Skeletal muscle satellite cell (primary cell): Measurements from ENCODE around the gene PCDHA6. TPM values are rescaled to one million over a fixed set of nuclear protein-coding genes. Genes with fewer than 3 reads are reported as not detected.
A peak's percentile ranks its signal among the peaks of the same experiment; 100 is the strongest.
"Not testable (repeated sequence)": the region's sequence is repeated elsewhere in the genome, so short reads cannot be mapped to it uniquely, and the experiment has no call there.

Experiments
- H3K27me3 ChIP-seq: 2 replicates; pipeline ENCODE4 v1.7.0; 2013; ENCODE audit warnings: low read length; ENCODE audit not compliant: control insufficient read depth, insufficient read depth
- H3K36me3 ChIP-seq: 2 replicates; pipeline ENCODE4 v1.7.0; 2013; ENCODE audit warnings: mild to moderate bottlenecking, control low read depth, low read length; ENCODE audit not compliant: insufficient read depth
- H3K4me1 ChIP-seq: 2 replicates; pipeline ENCODE4 v1.7.0; 2013; ENCODE audit warnings: low read length; ENCODE audit not compliant: control insufficient read depth, insufficient read depth
- H3K4me2 ChIP-seq: 2 replicates; pipeline ENCODE4 v1.7.0; 2013; ENCODE audit warnings: mild to moderate bottlenecking, low read length
- H3K4me3 ChIP-seq: 2 replicates; pipeline ENCODE4 v1.7.0; 2013; ENCODE audit warnings: low read length
- H3K9ac ChIP-seq: 2 replicates; pipeline ENCODE4 v1.7.0; 2013; ENCODE audit warnings: mild to moderate bottlenecking, low read depth, low read length, moderate library complexity
- H3K9me3 ChIP-seq: replicated peaks from 2 replicates; pipeline ENCODE4 v1.7.0; 2013; ENCODE audit warnings: mild to moderate bottlenecking, control low read depth, low read length
- total RNA-seq: library from RNA; depleted of rRNA; stranded (reverse); fragments of >200 nt; gene quantifications from 2 replicates; pipeline ENCODE4 v1.2.3, GENCODE V29; 2012; rRNA removed

PCDHA6 gene, protein sequence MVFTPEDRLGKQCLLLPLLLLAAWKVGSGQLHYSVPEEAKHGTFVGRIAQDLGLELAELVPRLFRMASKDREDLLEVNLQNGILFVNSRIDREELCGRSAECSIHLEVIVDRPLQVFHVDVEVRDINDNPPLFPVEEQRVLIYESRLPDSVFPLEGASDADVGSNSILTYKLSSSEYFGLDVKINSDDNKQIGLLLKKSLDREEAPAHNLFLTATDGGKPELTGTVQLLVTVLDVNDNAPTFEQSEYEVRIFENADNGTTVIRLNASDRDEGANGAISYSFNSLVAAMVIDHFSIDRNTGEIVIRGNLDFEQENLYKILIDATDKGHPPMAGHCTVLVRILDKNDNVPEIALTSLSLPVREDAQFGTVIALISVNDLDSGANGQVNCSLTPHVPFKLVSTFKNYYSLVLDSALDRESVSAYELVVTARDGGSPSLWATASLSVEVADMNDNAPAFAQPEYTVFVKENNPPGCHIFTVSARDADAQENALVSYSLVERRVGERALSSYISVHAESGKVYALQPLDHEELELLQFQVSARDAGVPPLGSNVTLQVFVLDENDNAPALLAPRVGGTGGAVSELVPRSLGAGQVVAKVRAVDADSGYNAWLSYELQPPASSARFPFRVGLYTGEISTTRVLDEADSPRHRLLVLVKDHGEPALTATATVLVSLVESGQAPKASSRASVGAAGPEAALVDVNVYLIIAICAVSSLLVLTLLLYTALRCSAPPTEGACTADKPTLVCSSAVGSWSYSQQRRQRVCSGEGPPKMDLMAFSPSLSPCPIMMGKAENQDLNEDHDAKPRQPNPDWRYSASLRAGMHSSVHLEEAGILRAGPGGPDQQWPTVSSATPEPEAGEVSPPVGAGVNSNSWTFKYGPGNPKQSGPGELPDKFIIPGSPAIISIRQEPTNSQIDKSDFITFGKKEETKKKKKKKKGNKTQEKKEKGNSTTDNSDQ
- under 0.01 TPM in 2 replicates for total RNA-seq

DNA sequence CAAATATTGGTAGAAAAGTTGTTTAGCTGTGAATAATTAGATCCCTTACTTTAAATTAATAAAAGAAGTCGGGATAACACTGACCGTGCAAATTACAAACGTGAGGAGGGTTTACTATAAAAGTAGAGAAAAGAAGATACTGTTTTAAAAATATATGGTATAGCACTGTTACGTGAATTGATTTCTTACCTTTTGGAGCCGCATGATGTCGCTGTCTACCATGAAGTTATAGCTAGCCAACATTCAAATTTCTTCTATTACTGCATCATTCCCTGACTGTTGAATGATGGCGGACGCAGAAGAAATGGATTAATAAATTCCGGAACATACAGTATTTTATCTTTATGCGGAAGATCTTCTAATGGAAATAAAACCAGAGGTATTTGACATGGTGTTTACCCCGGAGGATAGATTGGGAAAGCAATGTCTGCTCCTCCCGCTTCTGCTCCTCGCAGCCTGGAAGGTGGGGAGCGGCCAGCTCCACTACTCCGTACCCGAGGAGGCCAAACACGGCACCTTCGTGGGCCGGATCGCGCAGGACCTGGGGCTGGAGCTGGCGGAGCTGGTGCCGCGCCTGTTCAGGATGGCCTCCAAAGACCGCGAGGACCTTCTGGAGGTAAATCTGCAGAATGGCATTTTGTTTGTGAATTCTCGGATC lies at the start of gene PCDHA6:
Gene PCDHA6 (plus strand): TSS at position 257 of the 658 bp plus-strand sequence. CDS start 132 bp downstream, at position 389.
- Histone ChIP-seq H3K4me3 (peak within 1 kb of the TSS; percentile 24), H3K4me1 (no peaks in the 10 kb centered on the region), H3K9ac (no peak within 1 kb of the TSS), H3K9me3 (no peaks in the 10 kb centered on the region), H3K36me3 (no peaks in the 10 kb centered on the region), H3K4me2 (no peak within 1 kb of the TSS), H3K27me3 (no peaks in the 10 kb centered on the region)

DNA sequence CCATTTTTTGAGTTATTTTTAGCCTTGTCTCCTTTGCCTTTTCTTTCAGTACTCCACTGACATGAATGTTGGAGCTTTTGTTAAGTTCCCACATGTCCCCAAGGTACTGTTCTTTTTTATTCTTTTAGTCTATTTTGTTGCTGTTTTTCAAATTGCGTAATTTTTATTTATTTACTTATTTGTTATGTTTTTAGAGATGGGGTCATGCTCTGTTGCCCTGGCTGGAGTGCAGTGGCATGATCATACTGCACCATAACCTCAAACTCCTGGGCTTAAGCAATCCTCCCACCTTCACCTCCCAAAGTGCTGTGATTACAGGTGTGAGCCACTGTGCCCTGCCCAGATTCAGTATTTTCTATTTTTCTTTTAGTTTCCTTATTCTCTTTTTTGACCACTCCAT lies 47.2 kb upstream of the PCDHA6 start:
- Histone ChIP-seq H3K4me2 (no peak overlapping the region), H3K36me3 (no peaks in the 10 kb centered on the region), H3K4me3 (no peak overlapping the region), H3K4me1 (no peaks in the 10 kb centered on the region), H3K9me3 (no peaks in the 10 kb centered on the region), H3K27me3 (no peaks in the 10 kb centered on the region), H3K9ac (no peak overlapping the region)

DNA sequence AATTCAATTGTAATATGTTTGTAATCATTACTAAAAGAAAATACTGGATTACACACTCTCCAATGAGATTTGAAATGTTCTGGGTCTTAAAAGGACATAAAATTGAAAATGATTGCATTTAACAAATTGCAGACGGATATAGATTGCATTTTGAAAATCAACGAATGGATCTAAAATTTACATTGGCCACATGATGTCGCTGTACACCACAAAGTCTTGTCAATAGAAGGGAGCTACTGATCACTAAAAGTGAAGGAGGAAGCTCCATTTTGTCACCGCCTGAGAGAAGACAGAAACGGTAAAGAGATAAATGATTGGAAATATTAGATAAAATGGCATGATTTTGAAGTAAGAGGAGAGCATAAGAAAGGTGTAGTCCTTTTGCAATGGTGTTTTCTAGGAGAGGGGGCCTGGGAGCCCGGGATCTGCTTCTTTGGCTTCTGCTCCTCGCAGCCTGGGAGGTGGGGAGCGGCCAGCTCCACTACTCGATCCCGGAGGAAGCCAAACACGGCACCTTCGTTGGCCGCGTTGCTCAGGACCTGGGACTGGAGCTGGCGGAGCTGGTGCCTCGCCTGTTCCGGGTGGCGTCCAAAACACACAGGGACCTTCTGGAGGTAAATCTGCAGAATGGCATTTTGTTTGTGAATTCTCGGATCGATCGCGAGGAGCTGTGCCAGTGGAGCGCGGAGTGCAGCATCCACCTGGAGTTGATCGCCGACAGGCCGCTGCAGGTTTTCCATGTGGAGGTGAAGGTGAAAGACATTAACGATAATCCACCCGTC lies 41.7 kb upstream of the PCDHA6 start, which contains the start of gene PCDHA1:
Gene PCDHA1 (plus strand): TSS at position 236 of the 782 bp plus-strand sequence.
- H3K9me3 ChIP-seq = peaks cover 6% of the 10 kb centered on the region
- no peaks in the 10 kb centered on the region for H3K4me1 ChIP-seq

DNA sequence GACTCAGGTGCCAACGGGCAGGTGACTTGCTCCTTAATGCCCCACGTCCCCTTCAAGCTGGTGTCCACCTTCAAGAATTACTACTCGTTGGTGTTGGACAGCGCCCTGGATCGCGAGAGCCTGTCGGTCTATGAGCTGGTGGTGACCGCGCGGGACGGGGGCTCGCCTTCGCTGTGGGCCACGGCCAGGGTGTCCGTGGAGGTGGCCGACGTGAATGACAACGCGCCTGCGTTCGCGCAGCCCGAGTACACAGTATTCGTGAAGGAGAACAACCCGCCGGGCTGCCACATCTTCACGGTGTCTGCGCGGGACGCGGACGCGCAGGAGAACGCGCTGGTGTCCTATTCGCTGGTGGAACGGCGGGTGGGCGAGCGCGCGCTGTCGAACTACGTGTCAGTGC lies 40.3 kb upstream of the PCDHA6 start:
- not testable (repeated sequence) for H3K36me3 ChIP-seq, H3K4me3 ChIP-seq, H3K4me1 ChIP-seq, H3K27me3 ChIP-seq, H3K9ac ChIP-seq, H3K4me2 ChIP-seq, H3K9me3 ChIP-seq

More for the DNA sequence above, 41.7 kb upstream of the PCDHA6 start, which contains the start of gene PCDHA1:
- no peak within 1 kb of the TSS for H3K4me2 ChIP-seq
- H3K9ac ChIP-seq = no peak within 1 kb of the TSS
- no peaks in the 10 kb centered on the region for H3K27me3 ChIP-seq
- no peaks in the 10 kb centered on the region for H3K36me3 ChIP-seq
- H3K4me3 ChIP-seq = no peak within 1 kb of the TSS

DNA sequence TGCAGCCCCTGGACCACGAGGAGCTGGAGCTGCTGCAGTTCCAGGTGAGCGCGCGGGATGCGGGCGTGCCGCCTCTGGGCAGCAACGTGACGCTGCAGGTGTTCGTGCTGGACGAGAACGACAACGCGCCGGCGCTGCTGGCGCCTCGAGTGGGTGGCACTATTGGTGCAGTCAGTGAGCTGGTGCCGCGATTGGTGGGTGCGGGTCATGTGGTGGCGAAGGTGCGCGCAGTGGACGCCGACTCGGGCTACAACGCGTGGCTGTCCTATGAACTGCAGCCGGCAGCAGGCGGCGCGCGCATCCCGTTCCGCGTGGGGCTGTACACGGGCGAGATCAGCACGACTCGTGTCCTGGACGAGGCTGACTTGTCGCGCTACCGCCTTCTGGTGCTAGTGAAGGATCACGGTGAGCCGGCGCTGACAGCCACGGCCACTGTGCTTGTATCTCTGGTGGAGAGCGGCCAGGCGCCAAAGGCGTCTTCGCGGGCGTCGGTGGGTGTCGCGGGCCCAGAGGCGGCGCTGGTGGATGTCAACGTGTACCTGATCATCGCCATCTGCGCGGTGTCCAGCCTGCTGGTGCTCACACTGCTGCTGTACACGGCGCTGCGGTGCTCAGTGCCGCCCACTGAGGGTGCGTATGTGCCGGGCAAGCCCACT lies 39.8 kb upstream of the PCDHA6 start:
- not testable (repeated sequence) for H3K4me2 ChIP-seq, H3K4me1 ChIP-seq, H3K9ac ChIP-seq, H3K27me3 ChIP-seq, H3K4me3 ChIP-seq, H3K9me3 ChIP-seq, H3K36me3 ChIP-seq

DNA sequence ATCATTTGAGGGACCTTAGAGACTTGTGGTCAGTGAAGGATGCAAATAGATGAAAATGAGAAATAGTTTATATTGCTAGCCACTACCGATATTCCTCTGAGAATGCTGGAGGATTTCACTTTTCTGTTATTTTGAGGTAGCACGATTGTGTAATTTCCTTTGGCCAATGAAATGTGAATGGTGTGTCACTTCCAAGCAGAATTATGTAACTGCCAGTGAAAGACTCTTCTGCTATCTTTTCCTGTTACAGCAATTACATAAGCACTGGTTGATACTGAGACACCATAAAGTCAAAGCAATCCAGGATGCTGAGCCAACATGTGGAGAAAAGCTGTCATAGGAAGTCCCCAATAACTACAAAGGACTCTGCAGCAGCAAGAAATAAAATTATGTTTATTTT lies 36.7 kb upstream of the PCDHA6 start:
- H3K4me3 ChIP-seq = no peak overlapping the region
- H3K27me3 ChIP-seq = no peaks in the 10 kb centered on the region
- no peaks in the 10 kb centered on the region for H3K36me3 ChIP-seq
- H3K9ac ChIP-seq = no peak overlapping the region
- no peak overlapping the region for H3K4me2 ChIP-seq
- H3K4me1 ChIP-seq = no peaks in the 10 kb centered on the region
- H3K9me3 ChIP-seq = peaks cover 6% of the 10 kb centered on the region

DNA sequence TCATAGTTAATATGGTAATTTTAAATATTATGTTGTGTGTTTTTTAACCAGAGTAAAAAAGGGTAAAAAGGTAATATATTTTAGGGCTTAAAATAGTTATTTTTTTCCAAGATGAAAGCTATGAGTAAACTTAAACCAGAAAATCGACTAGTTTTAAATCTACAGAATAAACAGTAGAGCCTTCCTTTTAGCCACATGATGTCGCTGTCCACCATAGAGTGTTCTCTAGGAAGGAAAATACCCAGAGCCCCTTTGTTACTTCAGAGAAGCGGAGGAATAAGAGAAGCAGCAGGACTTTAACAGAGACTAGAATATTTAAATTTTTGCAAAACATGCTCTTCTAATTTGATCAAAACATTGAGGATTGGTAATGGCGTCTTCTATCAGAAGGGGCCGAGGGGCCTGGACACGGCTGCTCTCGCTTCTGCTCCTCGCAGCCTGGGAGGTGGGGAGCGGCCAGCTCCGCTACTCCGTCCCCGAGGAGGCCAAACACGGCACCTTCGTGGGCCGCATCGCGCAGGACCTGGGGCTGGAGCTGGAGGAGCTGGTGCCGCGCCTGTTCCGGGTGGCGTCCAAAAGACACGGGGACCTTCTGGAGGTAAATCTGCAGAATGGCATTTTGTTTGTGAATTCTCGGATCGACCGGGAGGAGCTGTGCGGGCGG lies 33.0 kb upstream of the PCDHA6 start, which contains the start of gene PCDHA2:
Gene PCDHA2 (plus strand): TSS at position 258 of the 664 bp plus-strand sequence.
- Histone ChIP-seq H3K9ac (no peak within 1 kb of the TSS), H3K27me3 (no peaks in the 10 kb centered on the region), H3K4me3 (no peak within 1 kb of the TSS), H3K4me1 (no peaks in the 10 kb centered on the region), H3K4me2 (peak within 1 kb of the TSS; percentile 62), H3K36me3 (no peaks in the 10 kb centered on the region), H3K9me3 (no peaks in the 10 kb centered on the region)

DNA sequence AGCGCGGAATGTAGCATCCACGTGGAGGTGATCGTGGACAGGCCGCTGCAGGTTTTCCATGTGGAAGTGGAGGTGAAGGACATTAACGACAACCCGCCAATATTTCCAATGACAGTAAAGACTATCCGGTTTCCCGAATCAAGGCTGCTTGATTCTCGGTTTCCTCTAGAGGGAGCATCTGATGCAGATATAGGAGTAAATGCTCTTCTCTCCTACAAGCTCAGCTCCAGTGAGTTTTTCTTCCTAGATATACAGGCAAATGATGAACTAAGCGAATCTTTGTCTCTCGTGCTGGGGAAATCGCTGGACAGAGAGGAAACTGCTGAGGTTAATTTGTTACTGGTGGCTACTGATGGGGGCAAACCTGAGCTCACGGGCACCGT lies 32.5 kb upstream of the PCDHA6 start:
- H3K4me1 ChIP-seq = no peaks in the 10 kb centered on the region

DNA sequence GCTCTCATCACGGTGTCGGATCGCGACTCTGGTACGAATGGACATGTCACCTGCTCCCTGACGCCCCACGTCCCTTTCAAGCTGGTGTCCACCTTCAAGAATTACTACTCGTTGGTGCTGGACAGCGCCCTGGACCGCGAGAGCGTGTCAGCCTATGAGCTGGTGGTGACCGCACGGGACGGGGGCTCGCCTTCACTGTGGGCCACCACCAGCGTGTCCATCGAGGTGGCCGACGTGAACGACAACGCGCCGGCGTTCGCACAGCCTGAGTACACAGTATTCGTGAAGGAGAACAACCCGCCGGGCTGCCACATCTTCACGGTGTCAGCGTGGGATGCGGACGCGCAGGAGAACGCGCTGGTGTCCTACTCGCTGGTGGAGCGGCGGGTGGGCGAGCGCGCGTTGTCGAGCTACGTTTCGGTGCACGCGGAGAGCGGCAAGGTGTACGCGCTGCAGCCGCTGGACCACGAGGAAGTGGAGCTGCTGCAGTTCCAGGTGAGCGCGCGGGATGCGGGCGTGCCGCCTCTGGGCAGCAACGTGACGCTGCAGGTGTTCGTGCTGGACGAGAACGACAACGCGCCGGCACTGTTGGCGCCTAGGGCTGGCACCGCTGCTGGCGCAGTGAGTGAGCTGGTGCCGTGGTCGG lies 31.6 kb upstream of the PCDHA6 start:
- not testable (repeated sequence) for H3K4me1 ChIP-seq, H3K27me3 ChIP-seq, H3K4me3 ChIP-seq, H3K9ac ChIP-seq, H3K4me2 ChIP-seq, H3K36me3 ChIP-seq, H3K9me3 ChIP-seq

More for the DNA sequence above, 32.5 kb upstream of the PCDHA6 start:
- Histone ChIP-seq H3K9ac (no peak overlapping the region), H3K4me3 (no peak overlapping the region), H3K36me3 (no peaks in the 10 kb centered on the region), H3K9me3 (no peaks in the 10 kb centered on the region), H3K4me2 (peak overlapping the region; percentile 62), H3K27me3 (no peaks in the 10 kb centered on the region)

DNA sequence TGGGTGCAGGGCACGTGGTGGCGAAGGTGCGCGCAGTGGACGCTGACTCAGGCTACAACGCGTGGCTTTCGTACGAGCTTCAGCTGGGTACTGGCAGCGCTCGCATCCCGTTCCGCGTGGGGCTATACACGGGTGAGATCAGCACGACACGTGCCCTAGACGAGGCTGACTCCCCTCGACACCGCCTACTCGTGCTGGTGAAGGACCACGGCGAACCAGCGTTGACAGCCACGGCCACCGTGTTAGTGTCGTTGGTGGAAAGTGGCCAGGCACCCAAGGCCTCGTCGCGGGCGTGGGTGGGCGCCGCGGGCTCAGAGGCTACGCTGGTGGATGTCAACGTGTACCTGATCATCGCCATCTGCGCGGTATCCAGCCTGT lies 31.1 kb upstream of the PCDHA6 start:
- Histone ChIP-seq H3K4me2 (no peak overlapping the region), H3K9ac (no peak overlapping the region), H3K27me3 (no peaks in the 10 kb centered on the region), H3K9me3 (no peaks in the 10 kb centered on the region), H3K36me3 (no peaks in the 10 kb centered on the region), H3K4me1 (no peaks in the 10 kb centered on the region), H3K4me3 (no peak overlapping the region)
